ENCODE measurements around the gene CYP24A1. TPM values are rescaled to one million over a fixed set of nuclear protein-coding genes. Genes with fewer than 3 reads are reported as not detected.
A peak's percentile ranks its signal among the peaks of the same experiment; 100 is the strongest.

CYP24A1 gene
- total RNA-seq, 2 donors from 2014 or later, result 0.13 TPM; not detected in 1

DNA sequence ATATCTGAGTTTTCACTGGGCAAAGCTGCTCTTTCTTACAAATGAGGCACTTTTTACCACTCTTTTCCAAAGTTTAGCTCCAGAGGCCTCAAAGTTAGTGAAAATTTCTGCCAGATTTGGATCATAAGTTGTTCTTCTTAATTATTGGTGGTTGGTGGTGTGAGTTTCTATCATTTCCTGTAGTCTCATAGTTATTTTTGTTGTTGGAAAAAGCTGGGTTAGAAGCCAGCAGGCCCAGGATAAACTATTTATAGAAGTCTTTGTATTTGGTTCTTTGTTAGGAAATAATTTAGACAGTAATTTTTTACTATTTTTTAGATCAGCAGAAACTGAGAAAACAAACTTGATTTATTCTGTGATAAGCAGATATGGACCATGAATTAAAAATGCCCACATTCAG is 44.7 kb upstream of the CYP24A1 start:
- no peaks in the 10 kb centered on the region for H3K27me3 ChIP-seq (ENCODE audit: control insufficient read depth, insufficient read depth, low read length, poor library complexity, severe bottlenecking)
- H3K9me3 Mint-ChIP-seq, result no peaks in the 10 kb centered on the region
- H3K27ac ChIP-seq (ENCODE audit: low read depth, low read length), result no peak overlapping the region
- TF ChIP-seq, protein P1, sequence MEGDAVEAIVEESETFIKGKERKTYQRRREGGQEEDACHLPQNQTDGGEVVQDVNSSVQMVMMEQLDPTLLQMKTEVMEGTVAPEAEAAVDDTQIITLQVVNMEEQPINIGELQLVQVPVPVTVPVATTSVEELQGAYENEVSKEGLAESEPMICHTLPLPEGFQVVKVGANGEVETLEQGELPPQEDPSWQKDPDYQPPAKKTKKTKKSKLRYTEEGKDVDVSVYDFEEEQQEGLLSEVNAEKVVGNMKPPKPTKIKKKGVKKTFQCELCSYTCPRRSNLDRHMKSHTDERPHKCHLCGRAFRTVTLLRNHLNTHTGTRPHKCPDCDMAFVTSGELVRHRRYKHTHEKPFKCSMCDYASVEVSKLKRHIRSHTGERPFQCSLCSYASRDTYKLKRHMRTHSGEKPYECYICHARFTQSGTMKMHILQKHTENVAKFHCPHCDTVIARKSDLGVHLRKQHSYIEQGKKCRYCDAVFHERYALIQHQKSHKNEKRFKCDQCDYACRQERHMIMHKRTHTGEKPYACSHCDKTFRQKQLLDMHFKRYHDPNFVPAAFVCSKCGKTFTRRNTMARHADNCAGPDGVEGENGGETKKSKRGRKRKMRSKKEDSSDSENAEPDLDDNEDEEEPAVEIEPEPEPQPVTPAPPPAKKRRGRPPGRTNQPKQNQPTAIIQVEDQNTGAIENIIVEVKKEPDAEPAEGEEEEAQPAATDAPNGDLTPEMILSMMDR (conservative IDR thresholded peaks at IDR 0.05), result no peak
- no peaks in the 10 kb centered on the region for H3K27me3 Mint-ChIP-seq (ENCODE audit: insufficient read depth)
- H3K4me3 Mint-ChIP-seq, result no peak overlapping the region
- H3K4me3 ChIP-seq (ENCODE audit: low read length), result no peak overlapping the region
- peaks cover 44% of the 10 kb centered on the region for H3K36me3 Mint-ChIP-seq (ENCODE audit: low read depth)
- peak overlapping the region; percentile 66 for H3K27ac Mint-ChIP-seq
- H3K9ac ChIP-seq (ENCODE audit: extremely low read depth, low read length, poor library complexity, severe bottlenecking), result no peak overlapping the region
- peaks cover 7% of the 10 kb centered on the region for H3K9me3 ChIP-seq (ENCODE audit: control insufficient read depth, low read length)
- DNase-seq, result no peak
- H3K4me1 ChIP-seq (ENCODE audit: control insufficient read depth, insufficient read depth, low read length), result peaks cover 7% of the 10 kb centered on the region
- peaks cover 40% of the 10 kb centered on the region for H3K36me3 ChIP-seq (ENCODE audit: control insufficient read depth, insufficient read depth, low read length)
- H3K4me1 Mint-ChIP-seq, result peaks cover 30% of the 10 kb centered on the region

DNA sequence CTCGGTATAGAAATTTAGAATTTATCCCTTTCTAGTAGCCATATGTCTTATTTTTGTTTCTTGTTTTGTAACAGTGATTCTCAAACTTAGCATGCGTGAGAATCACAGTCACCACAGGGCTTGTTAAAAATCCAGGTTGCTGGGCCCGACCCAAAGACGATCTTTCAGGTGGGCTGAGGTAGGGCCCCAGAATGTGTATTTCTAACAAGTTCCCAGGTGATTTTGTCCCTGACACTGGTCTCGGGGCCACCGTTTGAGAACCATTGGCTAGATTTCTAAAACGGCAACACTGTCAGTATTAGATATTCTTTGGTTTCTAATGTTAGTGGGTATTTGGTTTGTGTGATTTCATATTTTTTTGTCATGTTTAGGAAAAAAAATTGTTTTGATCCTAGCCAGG is 44.0 kb upstream of the CYP24A1 start:
- no peak overlapping the region for H3K4me3 ChIP-seq (ENCODE audit: low read length)
- H3K4me1 ChIP-seq (ENCODE audit: control insufficient read depth, insufficient read depth, low read length), result peaks cover 3% of the 10 kb centered on the region
- 94 to 96% methylated on average over 6 to 7 of the region's 7 CpGs for WGBS, 2 experiments (ENCODE audit: insufficient coverage in 1 of 2, insufficient read length in 1 of 2)
- Mint-ChIP-seq H3K9me3 (no peaks in the 10 kb centered on the region), H3K4me1 (peaks cover 25% of the 10 kb centered on the region), H3K36me3 (ENCODE audit: low read depth) (peaks cover 48% of the 10 kb centered on the region), H3K27ac (peak overlapping the region; percentile 48), H3K27me3 (ENCODE audit: insufficient read depth) (no peaks in the 10 kb centered on the region), H3K4me3 (no peak overlapping the region)
- peaks cover 44% of the 10 kb centered on the region for H3K36me3 ChIP-seq (ENCODE audit: control insufficient read depth, insufficient read depth, low read length)
- peaks cover 7% of the 10 kb centered on the region for H3K9me3 ChIP-seq (ENCODE audit: control insufficient read depth, low read length)
- H3K27ac ChIP-seq (ENCODE audit: low read depth, low read length), result no peak overlapping the region
- no peaks in the 10 kb centered on the region for H3K27me3 ChIP-seq (ENCODE audit: control insufficient read depth, insufficient read depth, low read length, poor library complexity, severe bottlenecking)
- TF ChIP-seq, protein P1 (conservative IDR thresholded peaks at IDR 0.05), result no peak
- no peak overlapping the region for H3K9ac ChIP-seq (ENCODE audit: extremely low read depth, low read length, poor library complexity, severe bottlenecking)
- DNase-seq, result peak; percentile 75

DNA sequence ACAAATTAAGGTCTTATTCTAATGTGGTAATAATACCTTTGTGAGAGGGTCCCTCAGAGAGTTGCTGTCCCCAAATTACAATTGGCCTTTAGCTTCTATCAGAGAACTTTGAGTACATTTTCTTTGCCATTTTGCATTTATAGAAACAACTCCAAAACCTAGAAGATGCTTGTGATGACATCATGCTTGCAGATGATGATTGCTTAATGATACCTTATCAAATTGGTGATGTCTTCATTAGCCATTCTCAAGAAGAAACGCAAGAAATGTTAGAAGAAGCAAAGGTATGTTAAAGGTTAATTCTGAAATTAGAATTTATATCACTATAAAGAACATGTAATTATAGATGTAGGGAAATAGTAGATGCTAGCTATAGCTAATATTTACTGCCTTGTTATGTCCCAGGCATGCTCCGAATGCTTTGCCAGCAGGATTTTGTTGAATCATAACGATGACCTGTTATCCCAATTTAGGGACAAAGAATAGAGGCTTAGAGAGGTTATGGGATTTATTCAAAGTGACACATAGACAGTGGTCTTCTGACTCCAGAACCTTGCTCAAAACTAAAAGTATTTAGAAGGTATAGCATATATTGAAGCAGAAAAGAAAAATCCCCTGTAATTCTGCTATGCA is 41.5 kb upstream of the CYP24A1 start:
- peaks cover 61% of the 10 kb centered on the region for H3K36me3 Mint-ChIP-seq (ENCODE audit: low read depth)

More for the DNA sequence above, 41.5 kb upstream of the CYP24A1 start:
- Mint-ChIP-seq H3K4me1 (peaks cover under 1% of the 10 kb centered on the region), H3K27me3 (ENCODE audit: insufficient read depth) (no peaks in the 10 kb centered on the region), H3K9me3 (no peaks in the 10 kb centered on the region), H3K27ac (no peak overlapping the region), H3K4me3 (no peak overlapping the region)
- Histone ChIP-seq H3K27ac (ENCODE audit: low read depth, low read length) (no peak overlapping the region), H3K27me3 (ENCODE audit: control insufficient read depth, insufficient read depth, low read length, poor library complexity, severe bottlenecking) (no peaks in the 10 kb centered on the region), H3K4me1 (ENCODE audit: control insufficient read depth, insufficient read depth, low read length) (no peaks in the 10 kb centered on the region), H3K4me3 (ENCODE audit: low read length) (no peak overlapping the region), H3K9ac (ENCODE audit: extremely low read depth, low read length, poor library complexity, severe bottlenecking) (no peak overlapping the region), H3K36me3 (ENCODE audit: control insufficient read depth, insufficient read depth, low read length) (peaks cover 54% of the 10 kb centered on the region), H3K9me3 (ENCODE audit: control insufficient read depth, low read length) (peaks cover 7% of the 10 kb centered on the region)
- WGBS, 2 experiments (ENCODE audit: insufficient coverage in 1 of 2, insufficient read length in 1 of 2), result 76 to 97% methylated on average over 2 to 3 of the region's 3 CpGs
- DNase-seq, result no peak
- TF ChIP-seq, protein P1 (conservative IDR thresholded peaks at IDR 0.05), result no peak
